Activated CD4-positive, CD25-positive, alpha-beta regulatory T cell (primary cell): ENCODE data around the gene PSAT1.

Experiments used
- DNase-seq, 4 experiments: peaks; one replicate each; lab custom pipeline; 2025; lab: John Stamatoyannopoulos, UW

Gene PSAT1

DNA sequence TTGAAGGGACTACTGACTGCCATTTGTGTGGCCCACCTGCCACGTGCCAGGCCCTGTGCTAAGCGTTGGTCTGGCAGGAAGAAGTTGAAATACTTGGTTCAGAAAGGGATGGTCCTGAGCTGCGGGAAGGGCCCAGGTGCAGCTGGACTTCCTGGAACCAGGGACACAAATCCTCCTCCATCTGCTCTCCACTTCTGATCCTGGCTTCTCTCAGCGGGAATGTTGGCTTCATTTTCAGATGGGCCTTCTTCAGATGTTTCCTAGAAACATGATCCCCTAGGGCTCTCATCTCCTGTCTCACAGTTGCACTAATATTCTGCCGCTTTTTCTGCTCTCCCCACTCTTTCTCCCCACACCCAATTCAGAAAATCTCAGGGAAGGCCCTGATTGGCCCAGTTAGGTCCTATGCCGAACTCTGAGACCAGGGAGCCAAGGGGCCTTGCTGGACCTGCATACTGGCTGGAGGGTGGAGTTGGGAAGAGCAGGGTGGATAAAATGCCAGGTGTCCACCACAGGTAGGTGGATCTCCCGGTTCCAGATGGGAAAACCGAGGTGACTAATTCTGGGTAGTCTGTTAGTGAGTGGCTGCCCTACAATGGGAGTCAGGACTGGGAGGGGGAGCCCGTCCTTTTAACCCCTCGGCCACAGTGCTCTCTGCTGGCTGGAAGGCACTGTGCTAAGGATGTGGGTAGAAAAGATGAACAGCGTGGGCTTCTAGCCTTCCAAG is 19.4 kb downstream of the PSAT1 start:
- DNase-seq: no peak

- DNase-seq: no peak
These were observed 22.5 kb downstream of the PSAT1 start for GRCh38 chr9:78319197-78320029.

DNA sequence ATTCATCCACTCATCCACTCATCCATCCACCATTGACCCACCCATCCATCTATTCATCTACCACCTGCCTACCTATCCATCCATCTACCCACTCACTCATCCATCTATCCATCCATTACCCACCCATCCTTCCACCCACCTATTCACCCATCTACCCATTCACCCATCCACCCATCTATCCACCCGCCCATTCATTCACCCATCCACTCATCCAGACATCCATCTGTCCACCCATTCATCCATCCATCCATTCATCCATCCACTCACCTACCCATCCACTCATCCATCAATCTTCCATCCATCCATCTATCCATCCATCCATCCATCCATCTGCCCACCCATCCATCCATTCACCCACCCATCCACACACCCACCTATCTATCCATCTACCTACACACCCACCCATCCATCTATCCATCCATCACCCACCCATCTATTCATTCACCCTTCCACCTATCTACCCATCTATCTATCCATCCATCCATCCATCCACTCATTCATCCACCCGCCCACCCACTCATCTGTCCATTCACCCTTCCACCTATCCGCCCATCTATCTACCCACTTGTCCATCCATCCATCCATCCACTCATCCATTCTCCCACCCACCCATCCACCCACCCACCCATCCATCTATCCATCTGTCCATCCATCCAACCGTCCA is 23.2 kb downstream of the PSAT1 start:
- no peak for DNase-seq

DNA sequence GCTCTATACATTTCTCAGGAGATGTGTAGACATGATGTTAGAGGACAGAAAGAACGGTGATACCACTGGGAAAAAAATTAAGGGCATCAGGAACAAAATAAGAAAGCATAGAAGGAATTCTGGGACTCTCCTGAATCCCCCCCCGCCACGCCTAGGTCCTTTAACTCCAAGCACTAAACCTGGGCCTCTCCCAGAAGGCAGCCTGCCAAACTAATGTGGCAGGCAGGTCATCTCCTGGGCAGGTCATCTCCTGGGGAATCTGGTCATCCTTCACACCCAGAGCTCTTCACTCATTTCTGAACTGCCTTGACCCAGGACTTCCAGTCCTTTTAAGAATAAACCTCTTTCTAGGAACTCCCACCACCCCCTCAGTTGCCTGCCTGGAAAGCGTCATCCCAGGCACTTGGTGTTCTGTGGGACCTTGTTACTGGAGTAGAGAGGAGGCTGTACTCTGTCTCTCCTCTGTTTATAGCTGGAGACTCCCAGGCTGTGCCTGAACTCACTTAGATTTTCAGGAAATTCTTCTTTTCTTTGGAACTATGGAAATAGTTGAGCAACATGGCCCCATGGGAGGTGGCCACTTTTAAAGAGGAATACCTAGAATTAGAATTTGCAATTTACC is 24.1 kb downstream of the PSAT1 start:
- DNase-seq: no peak

DNA sequence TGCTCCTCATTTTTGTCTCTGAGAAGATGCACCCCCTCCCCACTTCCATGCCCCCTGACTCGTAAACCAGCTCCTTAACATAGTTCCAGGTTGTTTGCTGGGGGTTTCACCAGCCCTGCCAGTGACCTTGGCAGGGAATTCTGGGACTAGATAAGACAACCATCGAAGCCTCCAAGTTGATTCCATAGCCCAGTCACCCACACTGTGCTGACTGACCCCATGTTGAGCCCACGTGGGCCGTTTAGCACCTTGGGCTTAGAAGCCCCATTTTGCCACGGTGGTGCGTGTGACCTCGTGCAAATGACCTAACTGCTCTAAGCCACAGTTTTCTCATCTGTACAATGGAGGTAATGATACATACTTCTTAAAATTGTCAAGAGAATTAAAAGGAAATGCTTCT is 24.6 kb downstream of the PSAT1 start:
- DNase-seq: no peak

- no peak for DNase-seq
These were observed 27.2 kb downstream of the PSAT1 start for GRCh38 chr9:78324068-78324650.

DNA sequence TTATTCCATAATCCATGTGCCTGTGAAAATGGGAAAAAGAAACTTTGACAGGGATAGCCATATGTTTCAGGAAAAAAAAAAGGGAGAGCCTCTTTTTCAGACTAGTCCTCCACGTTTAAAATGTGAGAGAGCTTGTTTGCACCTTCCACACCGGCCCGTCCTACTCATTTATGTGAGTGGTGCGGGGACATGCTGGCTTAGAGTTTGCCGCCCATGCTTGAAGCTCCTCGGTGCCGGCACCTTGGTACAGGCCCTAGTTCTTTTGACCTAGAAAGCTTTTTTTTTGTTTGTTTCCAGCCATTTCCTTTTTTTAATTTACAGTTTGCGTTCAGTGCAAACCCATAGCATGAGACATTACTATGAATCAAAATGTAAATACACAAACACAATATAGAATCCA is 27.8 kb downstream of the PSAT1 start:
- DNase-seq: no peak

- DNase-seq: no peak
These were observed 28.4 kb downstream of the PSAT1 start for GRCh38 chr9:78325343-78325742.

DNA sequence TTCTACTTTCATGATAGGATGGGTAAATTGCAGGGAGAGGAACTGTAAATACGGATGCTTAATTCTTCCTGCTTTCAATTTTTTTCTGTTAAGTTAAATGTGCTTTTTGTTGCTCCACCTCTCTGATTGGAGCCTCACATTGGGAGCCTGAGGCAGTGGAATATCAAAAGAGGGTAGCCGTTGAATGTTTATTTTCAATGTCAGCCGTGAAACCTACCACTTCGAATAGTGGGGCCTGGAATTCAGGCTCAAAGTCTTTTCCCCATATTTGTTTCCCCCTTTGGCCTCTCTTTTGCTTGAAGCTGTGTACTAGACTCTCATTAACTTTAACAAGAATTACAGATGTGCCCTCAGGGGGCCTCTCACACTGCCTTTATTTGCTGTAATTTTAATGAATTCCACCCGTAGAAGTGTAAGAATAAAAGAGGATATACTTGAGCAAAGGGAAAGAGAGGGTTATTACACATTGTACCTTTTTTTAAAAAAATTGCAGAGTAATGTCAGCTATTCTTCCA is 29.0 kb downstream of the PSAT1 start:
- DNase-seq: no peak

- DNase-seq: no peak
These were observed 29.6 kb downstream of the PSAT1 start for GRCh38 chr9:78326564-78326963.

GRCh38 chr9:78332381-78332780 is 35.5 kb downstream of the PSAT1 start:
- no peak for DNase-seq

DNA sequence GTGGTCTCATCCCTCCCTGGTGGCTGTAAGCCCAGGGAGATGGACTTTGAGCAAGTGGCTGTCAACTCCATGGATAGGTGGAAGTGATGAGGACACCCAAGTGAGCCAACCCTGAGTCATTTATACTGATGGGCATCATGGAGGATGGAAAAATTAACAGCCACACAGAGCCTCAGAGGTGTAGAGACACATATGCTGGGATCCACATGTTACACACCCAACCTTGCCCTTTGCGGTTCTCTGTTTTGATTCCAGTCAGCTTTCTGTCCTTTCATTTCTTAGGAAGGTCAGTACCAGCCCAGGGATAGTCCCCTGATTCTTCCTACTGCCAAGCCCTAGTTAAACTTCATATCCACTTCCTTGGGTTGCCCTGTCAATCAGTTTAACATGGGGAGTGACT is 51.9 kb downstream of the PSAT1 start:
- DNase-seq: no peak

- DNase-seq: no peak
These were observed 54.9 kb downstream of the PSAT1 start for GRCh38 chr9:78351816-78352215.

GRCh38 chr9:78354324-78354973 is 57.5 kb downstream of the PSAT1 start:
- no peak for DNase-seq

DNA sequence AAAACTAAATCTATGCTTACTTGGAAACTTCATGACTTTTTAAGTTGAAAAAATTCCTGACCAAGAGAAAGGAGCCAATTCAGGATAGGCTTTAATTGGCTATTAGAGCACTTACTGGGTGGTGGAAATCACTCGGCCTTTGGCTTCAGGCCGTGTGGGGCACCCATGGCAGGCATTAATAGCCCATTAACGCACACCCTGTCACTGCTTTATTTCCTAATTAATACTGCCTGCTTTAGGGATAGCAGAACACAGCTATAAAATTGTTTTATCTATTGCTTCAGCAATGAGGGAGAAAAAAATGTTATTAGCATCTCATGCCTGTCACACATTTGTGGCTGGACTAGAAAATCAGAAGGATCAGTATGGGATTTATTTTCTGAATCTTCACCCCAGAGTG is 58.1 kb downstream of the PSAT1 start:
- DNase-seq: no peak

GRCh38 chr9:78356634-78357033 is 59.7 kb downstream of the PSAT1 start:
- DNase-seq: no peak

DNA sequence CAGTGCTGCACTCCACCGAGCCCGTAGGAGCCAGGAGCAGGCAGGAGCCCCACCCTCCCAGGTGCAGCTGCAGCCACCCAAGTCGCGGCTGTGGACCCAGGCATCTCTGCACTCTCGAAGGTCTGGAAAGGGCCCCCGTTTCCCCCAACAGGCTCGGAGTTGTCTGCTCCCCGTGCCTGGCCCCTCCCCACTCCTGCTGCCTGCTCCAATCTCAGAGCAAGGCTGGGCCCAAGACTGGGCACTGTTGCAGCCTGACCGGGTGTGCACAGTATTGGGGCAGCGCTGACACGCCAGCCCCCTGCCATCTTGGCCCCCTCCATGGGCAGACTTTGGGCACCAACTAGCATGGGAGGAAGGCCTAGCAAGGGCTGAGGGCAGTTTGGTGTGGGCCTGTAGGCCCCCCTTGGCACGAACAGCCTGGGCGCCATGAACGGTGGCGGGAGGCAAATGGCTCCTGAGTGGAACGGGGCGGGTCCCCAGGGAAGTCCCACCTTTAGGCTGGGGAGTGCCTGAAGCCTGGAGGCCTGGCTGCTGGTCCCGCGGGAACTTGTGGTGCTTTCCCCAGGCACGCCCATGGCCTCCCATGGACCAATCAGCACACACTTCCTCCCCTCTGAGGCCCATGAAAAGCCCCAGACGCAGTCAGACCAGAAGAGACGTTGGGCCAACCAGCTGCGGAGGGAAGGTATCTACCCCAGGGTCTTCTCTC is 60.4 kb downstream of the PSAT1 start:
- no peak for DNase-seq

GRCh38 chr9:78358329-78359051 is 61.6 kb downstream of the PSAT1 start:
- no peak for DNase-seq

DNA sequence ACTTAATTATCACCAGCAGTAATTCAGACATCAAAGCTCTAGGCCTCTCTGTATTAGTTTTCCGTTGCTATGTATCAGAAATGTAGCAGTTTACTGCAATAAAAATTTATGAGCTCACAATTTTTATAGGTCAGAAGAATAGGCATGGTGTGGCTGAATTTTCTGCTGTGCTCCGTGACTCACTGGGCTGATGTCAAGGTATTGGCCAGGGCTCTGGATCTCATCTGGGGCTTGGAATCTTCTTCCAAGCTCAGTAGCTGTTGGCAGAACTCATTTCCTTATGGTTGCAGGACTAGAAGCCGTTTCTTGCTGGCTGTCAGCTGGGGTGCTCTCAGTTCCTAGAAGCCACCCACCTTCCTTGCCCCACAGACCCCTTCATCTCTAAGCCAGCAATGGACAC is 66.3 kb downstream of the PSAT1 start:
- DNase-seq: no peak
